Measurements from ENCODE around the gene LRP1B.

DNA sequence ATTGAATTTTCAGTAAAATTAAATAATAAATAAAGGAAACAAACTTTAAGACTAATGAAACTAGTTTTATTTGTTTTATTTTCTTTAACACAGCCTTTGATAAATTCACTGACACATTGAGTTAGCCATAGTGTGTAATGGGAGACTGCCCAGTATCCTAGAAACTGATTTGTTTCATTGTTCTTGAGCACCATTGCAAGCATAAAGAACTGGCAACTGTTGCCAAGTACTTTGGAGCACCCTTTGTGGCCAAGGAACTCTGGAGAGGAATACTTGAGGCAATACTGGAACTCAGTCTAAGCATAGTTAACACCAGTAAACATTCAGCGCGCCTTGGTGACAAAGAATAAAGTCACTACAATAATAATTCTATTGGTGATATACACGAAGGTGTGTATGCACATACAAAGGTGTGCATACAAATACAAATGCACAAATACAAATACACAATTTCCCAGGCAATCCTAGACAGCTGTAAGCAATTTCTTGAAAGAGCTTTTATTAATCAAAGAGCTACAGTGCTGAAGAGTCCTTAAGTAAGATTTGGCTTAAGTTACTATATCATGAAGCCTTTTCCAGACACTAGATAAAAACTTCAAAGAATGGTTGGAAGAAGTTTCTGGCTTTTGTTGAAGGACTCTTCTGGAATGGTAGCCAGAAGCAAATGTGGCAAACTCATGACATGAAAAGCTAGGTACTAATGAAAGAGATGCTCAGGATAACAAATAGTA lies 1371.2 kb downstream of the LRP1B start:
- TF ChIP-seq, protein P1, sequence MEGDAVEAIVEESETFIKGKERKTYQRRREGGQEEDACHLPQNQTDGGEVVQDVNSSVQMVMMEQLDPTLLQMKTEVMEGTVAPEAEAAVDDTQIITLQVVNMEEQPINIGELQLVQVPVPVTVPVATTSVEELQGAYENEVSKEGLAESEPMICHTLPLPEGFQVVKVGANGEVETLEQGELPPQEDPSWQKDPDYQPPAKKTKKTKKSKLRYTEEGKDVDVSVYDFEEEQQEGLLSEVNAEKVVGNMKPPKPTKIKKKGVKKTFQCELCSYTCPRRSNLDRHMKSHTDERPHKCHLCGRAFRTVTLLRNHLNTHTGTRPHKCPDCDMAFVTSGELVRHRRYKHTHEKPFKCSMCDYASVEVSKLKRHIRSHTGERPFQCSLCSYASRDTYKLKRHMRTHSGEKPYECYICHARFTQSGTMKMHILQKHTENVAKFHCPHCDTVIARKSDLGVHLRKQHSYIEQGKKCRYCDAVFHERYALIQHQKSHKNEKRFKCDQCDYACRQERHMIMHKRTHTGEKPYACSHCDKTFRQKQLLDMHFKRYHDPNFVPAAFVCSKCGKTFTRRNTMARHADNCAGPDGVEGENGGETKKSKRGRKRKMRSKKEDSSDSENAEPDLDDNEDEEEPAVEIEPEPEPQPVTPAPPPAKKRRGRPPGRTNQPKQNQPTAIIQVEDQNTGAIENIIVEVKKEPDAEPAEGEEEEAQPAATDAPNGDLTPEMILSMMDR (IDR thresholded peaks at IDR 0.05; ENCODE audit: low read length) = no peak
- no peak for TF ChIP-seq EZH2 (IDR thresholded peaks at IDR 0.05; ENCODE audit: borderline replicate concordance, low read length)
